Testis (tissue), 2 donors: ENCODE data around the gene TERT.

Experiments used
- CTCF ChIP-seq, 3 experiments: fragments of 450-650 bp in 2 of 3; fragments of 200-600 bp in 1 of 3; sonication (generic) in 1 of 3; IDR thresholded peaks; one replicate each; pipeline ENCODE4 v1.5.1; 2016 to 2019; ENCODE audit warnings: antibody characterized with exemption in 3 of 3, mild to moderate bottlenecking in 2 of 3, moderate library complexity in 1 of 3
- POLR2A ChIP-seq: fragments of 450-650 bp; IDR thresholded peaks from one replicate; pipeline ENCODE4 v1.6.1; 2017; ENCODE audit warnings: antibody characterized with exemption, mild to moderate bottlenecking, moderate library complexity

- TF ChIP-seq POLR2A: no peak
- TF ChIP-seq CTCF (IDR thresholded peaks at IDR 0.05): no peak
These were observed 3.2 kb downstream of the TERT start for GRCh38 chr5:1291611-1292080.
